ENCODE measurements around the gene SIRPB2.

DNA sequence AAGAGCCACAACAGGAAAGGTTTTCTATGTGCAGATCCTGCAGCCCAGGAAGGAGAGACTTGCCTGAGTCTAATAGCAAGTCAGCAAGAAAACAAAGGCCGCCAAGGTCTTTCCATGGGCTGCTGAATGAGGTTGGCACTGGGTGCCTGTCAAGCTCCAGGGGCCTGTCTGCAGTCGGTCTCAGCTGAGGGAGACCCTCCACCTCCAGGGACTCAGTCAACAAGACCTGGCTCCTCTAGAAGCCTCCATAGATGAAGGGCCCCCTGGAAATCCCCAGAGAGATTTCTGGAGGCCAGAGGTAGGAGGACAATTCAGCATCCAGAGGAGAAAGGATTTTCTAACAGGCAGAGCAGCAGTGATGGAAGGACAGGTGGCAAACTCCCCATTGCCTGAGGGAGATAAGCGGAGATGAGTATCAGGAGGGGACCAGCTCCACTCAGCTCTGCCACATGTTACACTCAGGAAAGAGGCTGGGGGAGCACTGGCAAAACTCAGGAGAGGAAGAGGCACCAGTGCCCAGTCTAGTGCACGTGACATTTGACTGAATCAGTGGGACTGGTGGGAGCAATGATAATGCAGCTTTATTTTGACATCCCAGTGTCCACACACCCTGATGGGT, 64.9 kb downstream of the SIRPB2 start:
- TF ChIP-seq, protein P1, sequence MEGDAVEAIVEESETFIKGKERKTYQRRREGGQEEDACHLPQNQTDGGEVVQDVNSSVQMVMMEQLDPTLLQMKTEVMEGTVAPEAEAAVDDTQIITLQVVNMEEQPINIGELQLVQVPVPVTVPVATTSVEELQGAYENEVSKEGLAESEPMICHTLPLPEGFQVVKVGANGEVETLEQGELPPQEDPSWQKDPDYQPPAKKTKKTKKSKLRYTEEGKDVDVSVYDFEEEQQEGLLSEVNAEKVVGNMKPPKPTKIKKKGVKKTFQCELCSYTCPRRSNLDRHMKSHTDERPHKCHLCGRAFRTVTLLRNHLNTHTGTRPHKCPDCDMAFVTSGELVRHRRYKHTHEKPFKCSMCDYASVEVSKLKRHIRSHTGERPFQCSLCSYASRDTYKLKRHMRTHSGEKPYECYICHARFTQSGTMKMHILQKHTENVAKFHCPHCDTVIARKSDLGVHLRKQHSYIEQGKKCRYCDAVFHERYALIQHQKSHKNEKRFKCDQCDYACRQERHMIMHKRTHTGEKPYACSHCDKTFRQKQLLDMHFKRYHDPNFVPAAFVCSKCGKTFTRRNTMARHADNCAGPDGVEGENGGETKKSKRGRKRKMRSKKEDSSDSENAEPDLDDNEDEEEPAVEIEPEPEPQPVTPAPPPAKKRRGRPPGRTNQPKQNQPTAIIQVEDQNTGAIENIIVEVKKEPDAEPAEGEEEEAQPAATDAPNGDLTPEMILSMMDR (IDR thresholded peaks at IDR 0.05) = no peak
- no peak for TF ChIP-seq POLR2A (IDR thresholded peaks at IDR 0.05)
